HG03135 (cell line): ENCODE data around the gene SLC45A1.

Source experiments
- ATAC-seq: cut with Tn5 transposase; IDR thresholded peaks from one replicate; pipeline ENCODE4 v1.9.1; 2021; ENCODE audit warnings: mild to moderate bottlenecking, moderate library complexity; ENCODE audit not compliant: unreplicated experiment

The SLC45A1 gene

DNA sequence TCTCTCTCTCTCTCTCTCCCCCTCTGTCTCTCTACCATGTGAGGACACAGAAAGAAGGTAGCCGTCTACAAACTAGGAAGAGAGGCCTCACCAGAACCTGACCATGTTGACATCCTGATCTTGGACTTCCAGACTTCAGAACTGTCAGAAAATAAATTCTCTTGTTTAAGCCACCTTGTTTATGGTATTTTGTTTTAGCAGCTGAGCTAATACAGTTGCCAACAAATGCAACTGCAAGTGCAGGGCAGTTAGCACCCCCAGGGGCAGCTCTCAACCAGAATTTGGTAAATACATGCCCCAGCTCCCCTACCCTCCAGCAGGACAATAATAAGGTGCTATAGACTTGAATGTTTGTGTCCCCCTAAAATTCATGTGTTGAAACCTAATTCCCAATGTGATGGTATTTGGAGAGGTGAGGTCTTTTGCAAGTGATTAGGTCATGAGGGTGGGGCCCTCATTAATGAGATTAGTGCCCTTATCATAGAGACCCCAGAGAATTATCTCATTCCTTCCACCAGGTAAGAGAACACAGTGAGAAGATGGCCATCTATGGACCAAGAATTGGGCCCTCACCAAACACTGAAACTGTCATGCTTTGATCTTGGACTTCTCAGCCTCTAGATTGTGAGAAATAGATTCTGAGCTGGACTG lies 6.7 kb upstream of the SLC45A1 start:
- no peak for ATAC-seq

DNA sequence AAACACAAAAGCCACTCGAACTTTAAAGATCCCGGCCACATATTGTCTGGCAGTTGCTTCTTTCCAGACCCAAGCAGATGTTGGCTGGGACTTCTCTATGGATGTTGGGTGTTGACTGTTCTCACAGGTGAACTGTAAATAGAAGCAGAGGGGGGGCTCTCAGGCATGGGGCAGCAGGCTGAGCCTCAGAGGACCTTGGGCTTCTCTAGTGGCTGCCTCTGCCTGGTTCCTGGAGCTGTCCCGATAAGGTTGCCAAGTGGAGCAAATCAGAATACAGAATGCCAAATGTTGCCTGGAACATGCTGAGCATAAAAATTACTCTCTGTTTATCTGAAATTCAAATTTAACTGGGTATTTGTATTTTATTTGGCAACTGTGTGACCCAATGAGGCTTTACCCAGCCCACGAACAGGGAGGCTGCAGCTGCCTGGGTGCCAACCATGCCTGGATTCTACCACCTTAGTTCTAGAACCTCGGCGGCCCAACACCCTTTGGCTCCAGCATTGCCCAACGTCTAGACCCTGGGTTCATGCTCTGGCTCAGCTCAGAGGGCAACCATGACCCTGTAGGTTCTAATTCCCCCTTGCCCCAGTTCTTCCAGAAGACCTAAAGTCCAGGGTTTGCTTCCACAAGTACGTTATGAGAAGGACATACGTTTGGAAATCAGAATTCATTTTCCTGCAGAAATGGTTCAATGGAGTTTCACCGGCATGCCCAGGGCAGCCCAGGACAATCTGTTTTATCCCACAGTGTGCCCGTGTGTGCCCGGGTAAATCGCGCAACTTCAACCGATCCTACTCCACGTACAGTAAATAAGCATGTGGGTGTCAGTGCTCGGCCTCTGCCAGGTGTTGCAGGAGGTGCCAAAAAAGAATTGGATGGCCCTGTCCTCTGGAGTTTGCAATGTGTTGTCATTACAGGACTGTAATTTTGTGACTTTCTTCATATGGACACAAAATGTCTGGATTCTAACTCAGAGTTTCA lies 5.4 kb upstream of the SLC45A1 start:
- ATAC-seq, result no peak

DNA sequence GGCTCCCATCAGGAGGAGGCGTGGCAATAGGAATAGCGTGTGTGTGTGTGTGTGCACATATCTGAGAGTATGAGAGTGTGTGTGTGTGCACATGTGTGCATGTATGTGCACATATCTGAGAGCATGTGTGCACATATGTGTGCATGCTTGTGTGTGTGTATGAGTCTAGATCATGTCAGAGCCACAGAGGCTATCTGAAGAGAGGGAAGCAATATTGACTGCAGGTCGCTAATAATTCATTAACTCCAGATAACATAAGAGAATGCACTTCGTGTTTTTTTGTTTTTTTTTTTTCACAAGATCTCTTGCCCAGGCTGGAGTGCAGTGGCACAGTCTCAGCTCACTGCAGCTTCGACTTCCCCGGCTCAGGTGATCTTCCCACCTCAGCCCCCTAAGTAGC lies 4.7 kb upstream of the SLC45A1 start:
- no peak for ATAC-seq

DNA sequence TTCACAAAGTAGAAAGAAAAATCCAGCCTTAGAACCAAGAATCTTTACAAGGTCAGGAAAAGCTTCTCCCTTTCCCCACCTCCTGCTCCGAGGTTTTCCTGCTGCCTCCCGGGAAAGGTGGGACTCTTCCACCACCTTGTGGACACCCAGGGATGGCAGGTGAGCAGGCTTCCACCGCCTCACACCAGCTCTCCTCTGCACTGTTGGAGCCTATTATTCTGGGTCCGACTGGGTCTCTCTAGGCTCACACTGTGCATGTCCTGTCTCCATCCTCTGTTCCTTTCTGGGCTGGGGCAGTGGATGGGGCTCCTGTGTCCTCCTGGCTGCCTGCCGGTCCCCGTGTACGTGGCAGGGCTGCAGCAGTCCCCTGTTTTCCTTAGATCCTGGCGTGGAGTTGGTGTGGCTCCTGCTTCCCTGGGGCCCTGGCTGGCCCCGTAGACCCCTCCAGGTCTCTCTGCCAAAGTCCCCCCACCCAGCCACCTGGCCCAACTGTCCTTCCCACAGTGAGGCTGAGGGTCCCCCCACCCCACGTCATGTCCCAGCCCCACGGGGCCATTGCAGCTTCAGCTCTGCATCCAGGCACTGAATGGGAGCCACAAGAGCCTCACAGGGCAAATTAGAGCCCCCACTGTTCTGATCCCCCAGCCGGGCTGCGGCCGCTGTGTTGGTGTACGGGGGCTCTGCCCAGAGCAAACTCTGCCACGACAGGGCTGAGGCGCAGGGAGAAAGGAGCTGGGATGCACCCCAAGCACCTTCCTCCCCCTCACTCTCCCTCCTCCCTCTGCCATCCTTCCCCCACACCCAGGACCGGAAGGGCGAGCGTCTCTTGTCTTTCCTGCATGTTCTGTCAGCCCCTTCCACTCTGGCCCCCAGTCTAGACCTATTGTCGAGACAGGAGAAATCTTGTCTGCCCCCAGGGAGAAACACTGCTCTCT lies 3.3 kb upstream of the SLC45A1 start:
- no peak for ATAC-seq

DNA sequence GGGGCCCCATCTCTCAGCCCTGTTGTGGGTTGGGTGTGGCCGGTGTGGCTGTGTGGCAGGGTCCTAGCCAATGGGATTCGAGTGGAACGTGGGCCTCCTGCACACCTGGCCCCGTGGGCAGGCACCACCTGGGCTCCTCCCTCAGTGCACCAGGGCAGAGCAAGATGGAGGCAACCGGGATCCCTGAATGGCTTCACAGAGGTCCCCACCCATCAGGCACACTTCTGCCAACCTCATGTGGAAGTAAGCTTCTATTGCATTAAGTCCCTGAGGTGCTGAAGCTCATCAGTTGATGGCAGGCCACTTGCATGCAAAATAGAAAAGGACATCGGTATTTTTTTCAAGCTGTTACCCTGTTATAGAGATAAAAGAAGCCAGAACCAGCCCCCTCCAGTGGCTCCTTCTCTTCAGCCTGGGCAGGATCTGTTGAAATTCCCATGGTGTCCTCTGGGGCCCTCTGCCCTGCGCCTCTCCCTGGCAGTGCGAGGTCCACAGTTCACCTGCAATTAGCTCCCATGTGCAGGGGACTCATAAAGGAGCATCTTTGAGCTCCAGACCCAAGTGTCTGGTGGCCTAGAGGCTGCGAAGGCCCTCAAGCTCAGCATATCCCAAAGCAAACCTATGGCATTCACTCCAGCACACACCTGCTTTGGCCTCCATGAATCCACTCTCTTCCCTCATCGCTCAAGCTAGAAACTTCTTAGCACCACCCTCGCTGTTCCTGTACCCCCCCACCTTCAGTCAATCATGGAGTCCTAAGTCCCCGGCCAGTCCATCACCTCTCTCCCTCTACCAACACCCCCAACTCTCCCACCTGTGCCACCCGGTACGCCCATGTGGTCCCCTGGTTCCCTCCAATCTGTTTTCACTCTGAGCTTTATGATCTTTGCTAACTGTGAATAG lies 2.1 kb upstream of the SLC45A1 start:
- ATAC-seq, result no peak

DNA sequence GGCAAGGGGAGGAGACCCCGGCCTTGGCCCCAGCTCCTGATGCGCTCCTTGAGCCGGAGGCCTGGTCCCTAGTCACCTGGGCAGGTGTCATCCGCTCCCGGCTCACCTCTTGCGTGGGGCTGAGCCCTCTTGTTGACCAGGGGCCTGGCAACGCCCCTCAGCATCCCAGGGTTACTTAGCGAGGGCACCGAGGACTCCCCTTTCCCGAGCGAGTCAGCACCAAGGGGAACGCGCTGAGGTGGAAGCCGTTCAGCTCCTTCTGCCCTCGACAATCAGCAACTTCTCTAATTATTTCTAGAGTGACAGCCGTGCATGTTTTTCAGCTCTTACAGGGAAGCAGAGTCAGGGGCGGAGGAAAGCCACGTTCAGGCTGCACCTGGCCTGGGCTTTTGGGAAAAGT lies 522 bp downstream of the SLC45A1 start:
- ATAC-seq, result no peak

DNA sequence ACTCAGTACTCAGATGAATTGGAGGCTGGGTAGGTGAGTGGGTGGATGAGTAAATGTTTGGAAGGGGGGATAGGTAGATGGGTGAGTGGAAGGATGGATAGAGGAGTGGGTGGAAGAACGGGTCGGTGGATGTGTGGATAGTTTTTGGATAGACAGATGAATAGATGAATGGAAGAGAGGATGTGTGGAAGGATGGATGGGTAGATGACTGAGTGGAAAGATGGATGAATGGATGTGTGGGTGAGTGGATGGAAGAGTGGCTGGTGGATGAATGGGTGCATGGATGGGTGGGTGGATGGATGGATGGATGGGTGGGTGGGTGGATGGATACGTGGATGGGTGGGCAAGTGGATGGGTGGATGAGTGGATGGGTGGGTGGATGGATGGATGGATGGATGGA lies 3.7 kb downstream of the SLC45A1 start:
- no peak for ATAC-seq

DNA sequence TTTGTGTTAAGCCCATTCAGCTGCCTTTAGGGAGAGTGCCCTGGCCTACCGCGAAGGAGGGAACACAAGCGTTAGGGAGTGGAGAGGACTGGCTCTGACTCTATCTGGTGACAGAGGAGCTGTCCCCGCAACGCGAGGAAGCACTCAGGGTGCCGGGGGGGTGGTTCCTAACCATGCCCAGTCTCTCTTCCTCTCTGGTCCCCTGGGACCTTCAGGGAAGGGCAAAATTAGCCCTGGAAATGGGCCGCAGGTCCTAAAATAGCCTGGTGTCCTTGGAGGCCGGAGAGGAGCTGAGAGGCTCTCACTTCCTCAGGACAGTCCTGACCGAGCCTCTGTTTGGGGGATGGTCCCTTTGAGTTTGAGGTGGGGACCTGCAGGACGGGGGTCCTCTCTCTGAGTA lies 5.8 kb downstream of the SLC45A1 start:
- no peak for ATAC-seq

DNA sequence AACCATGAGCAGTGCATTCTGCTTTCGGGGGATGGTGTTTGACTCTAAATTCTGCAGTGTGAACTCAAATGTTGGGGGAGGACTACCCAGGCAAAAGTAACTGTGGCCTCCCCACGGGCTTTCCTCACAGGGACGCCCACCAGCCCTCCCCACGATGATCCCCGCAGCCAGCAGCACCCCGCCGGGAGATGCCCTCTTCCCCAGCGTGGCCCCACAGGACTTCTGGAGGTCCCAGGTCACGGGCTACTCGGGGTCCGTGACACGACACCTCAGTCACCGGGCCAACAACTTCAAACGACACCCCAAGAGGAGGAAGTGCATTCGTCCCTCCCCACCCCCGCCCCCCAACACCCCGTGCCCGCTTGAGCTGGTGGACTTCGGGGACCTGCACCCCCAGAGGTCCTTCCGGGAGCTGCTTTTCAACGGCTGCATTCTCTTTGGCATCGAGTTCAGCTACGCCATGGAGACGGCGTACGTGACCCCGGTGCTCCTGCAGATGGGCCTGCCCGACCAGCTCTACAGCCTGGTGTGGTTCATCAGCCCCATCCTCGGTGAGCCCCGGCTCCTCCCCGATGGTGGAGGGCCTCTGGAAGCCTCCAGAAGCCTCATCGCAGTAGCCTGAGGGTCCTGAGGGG lies 6.4 kb downstream of the SLC45A1 start:
- ATAC-seq, result no peak

DNA sequence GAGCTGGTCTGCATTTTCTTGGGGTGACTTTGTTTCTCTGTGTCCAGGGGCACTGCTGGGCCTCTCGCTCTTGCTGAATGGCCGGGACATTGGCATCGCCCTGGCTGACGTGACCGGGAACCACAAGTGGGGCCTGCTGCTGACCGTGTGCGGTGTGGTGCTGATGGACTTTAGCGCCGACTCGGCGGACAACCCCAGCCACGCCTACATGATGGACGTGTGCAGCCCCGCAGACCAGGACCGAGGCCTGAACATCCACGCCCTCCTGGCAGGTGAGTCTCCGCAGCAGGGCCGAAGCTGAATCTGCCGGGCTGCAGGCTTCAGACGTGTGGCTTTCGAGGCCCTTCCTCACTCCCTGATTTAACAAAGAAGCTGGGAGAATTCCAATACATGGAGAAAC lies 7.9 kb downstream of the SLC45A1 start:
- ATAC-seq, result no peak

DNA sequence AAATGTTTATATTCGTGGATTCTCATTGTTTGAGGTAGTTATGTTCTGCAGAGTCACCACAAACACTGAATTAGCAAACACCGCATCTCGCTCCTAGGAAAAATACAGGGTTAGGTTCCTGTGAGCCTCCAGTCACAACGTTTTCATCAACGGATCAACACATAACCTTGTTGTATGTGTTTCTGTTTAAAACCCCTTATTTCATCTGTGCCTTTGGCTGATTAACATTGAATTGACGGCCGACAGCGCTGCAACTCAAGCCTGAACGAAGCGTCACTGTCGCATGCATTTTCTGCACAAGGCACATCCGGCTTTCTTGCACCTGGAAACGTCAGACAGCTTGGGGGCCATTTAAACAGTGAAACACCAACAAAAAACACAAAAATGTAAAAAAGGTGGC lies 8.4 kb downstream of the SLC45A1 start:
- no peak for ATAC-seq

DNA sequence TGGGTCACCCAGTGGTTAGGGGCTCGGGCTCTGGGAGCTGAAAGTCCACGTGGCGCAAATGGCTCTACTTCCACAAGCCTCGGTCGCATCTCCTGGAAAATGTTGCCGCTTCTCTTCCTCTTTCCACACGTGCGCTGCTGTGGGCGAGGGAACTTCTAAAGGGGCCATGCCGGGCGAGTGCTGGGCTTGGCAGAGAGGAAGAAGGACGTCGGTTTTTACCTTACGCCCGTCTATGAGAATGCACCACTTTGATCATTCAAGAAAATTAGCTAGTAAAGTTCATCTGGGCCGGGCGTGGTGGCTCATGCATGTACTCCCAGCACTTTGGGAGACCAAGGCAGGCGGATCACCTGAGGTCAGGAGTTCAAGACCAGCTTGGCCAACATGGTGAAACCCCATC lies 10.4 kb downstream of the SLC45A1 start:
- ATAC-seq, result no peak

DNA sequence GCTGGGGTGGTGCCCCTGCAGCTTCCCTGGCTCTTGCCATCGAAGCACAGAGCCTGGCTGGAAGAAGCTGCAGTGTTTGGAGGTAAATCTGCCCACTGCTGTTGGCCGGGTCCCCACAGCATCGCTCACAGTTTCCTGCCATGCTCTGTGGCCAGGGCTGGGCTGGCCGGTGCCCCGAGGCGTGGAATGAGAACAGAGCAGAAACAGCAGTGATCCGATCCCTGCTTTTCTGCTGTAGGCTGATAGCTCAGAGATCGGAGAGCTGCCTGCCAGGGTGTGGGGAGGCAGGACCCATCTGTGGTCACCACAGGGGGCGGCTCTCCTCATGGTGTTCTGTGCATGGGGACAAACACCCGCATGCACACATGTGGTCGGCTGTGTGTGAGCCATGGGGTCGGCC lies 11.5 kb downstream of the SLC45A1 start:
- no peak for ATAC-seq

DNA sequence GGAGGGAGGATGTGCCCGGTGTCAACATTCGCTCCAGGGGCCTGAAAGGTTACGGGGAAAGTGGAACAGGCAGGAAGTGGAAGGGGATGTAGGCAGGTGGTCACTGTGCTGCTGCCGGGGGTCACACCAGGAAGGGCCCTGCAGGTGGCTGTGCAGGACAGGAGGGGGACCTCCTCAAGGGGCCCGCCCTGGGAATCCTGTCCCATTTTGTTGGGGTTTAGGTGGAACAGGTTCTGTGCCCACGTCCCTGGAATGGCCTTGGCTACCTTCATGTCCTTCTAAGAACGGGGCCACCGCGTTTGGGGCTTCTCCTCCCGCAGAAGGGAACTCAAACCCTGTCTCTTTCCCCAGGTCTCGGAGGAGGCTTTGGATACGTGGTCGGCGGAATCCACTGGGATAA lies 11.9 kb downstream of the SLC45A1 start:
- ATAC-seq, result no peak

DNA sequence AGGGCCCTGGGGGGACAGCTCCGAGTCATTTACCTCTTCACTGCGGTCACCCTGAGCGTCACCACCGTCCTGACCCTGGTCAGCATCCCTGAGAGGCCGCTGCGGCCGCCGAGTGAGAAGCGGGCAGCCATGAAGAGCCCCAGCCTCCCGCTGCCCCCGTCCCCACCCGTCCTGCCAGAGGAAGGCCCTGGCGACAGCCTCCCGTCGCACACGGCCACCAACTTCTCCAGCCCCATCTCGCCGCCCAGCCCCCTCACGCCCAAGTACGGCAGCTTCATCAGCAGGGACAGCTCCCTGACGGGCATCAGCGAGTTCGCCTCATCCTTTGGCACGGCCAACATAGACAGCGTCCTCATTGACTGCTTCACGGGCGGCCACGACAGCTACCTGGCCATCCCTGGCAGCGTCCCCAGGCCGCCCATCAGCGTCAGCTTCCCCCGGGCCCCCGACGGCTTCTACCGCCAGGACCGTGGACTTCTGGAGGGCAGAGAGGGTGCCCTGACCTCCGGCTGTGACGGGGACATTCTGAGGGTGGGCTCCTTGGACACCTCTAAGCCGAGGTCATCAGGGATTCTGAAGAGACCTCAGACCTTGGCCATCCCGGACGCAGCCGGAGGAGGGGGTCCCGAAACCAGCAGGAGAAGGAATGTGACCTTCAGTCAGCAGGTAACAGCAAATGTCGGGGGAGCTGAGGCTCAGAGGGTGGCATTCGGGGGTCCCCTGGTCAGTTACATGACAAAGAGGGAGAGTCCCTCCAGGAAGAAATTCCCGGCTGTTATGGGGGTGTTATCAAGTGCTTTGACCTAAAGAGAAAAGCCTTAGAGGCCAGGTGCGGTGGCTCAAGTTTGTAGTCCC lies 12.6 kb downstream of the SLC45A1 start:
- no peak for ATAC-seq

DNA sequence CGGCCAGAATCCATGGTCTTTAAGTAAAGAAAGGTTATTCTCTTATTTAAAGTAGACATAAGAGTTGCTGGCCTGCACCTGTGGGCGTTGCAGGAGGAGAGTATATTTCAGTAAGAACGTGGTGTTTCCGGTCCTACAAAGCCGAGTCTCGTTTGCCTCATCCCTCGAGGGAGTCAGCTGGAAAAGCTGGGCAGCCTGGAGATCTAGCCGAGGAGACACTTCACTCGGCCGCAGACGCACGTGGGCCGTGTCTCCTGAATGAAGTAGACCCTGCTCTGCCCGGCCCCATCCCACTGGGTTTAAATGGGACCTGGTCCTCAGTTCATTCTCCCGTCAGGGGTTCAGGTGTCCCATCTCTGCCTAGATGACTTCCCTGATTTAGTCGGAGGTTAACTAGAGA lies 14.9 kb downstream of the SLC45A1 start:
- no peak for ATAC-seq

DNA sequence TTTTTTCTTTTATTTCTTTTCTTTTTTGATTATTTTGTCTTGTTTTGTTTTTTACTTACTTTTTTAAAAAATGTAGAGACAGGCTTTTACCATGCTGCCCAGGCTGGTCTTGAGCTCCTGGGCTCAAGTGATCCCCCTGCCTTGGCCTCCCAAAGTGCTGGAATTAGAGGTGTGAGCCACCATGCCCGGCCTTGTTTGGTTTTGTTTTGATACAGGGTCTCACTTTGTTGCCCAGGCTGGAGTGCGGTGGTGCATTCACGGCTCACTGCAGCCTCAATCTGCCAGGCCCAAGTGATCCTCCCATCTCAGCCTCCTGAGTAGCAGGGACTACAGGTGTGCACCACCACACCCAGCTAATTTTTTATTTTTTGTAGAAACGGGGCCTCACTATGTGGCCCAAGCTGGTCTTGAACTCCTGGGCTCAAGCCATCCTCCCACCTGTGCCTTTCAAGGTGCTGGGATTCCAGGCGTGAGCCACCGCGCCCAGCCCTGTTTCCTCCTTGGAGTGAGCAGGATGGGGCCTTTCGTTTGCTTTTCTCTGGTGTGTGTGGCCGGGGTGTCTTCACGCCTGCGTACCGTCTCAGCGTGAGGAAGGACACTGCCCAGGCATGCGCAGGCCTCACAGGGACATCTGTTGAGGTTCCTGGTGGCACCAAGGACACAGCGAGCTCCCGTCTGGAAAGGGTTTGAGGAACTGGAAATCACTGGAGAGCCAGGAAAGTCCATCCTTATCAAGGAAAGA lies 15.5 kb downstream of the SLC45A1 start:
- ATAC-seq, result no peak
